ENCODE results near the gene SLX9.

SLX9 gene

GRCh38 chr21:44918581-44919033, 21.2 kb upstream of the SLX9 start:
- peak overlapping the region; percentile 10 for H3K4me3 ChIP-seq (ENCODE audit: low read depth, low read length)
- TF ChIP-seq, protein P1, sequence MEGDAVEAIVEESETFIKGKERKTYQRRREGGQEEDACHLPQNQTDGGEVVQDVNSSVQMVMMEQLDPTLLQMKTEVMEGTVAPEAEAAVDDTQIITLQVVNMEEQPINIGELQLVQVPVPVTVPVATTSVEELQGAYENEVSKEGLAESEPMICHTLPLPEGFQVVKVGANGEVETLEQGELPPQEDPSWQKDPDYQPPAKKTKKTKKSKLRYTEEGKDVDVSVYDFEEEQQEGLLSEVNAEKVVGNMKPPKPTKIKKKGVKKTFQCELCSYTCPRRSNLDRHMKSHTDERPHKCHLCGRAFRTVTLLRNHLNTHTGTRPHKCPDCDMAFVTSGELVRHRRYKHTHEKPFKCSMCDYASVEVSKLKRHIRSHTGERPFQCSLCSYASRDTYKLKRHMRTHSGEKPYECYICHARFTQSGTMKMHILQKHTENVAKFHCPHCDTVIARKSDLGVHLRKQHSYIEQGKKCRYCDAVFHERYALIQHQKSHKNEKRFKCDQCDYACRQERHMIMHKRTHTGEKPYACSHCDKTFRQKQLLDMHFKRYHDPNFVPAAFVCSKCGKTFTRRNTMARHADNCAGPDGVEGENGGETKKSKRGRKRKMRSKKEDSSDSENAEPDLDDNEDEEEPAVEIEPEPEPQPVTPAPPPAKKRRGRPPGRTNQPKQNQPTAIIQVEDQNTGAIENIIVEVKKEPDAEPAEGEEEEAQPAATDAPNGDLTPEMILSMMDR (IDR thresholded peaks at IDR 0.05; ENCODE audit: borderline replicate concordance, insufficient read depth, low read depth, low read length): no peak

GRCh38 chr21:44919111-44919912, 20.5 kb upstream of the SLX9 start:
- H3K4me3 ChIP-seq (ENCODE audit: low read depth, low read length): peak overlapping the region; percentile 81
- TF ChIP-seq, protein P1 (IDR thresholded peaks at IDR 0.05; ENCODE audit: borderline replicate concordance, insufficient read depth, low read depth, low read length): no peak

DNA sequence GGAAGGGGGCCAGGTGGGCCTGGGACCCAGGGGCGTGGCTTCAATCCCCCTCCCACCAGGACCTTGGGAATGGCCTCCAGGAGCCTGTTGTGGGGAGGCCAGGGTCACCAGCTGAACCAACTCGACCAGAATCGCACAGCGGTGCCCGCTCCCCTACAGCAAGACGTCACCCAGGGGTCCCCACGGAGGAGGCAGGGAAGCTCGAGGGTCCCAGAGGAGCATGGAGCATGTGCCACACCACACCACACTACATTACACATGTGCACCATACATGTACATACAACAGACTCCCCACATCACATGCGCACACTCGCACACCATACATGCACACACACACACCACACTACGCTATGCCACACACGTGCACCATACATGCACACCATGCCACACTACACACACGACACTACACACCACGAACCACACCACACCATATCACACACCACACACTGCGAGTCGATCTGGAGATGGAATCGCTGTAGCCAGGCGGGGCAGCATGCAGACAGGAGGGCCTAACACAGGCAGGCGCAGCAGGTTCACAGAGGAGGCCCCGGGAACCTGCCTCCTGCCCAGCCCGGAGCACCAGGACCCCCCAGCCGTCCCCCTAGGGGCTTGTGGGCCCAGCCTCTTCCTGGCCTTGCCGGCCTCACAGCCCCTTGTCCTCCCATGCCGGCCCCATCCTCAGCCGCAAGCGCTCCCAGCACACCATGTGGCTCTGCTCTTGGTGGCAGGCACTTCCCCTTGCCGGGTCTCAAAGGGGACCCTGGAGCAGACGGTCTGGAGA, 19.7 kb upstream of the SLX9 start:
- peak overlapping the region; percentile 81 for H3K4me3 ChIP-seq (ENCODE audit: low read depth, low read length)

DNA sequence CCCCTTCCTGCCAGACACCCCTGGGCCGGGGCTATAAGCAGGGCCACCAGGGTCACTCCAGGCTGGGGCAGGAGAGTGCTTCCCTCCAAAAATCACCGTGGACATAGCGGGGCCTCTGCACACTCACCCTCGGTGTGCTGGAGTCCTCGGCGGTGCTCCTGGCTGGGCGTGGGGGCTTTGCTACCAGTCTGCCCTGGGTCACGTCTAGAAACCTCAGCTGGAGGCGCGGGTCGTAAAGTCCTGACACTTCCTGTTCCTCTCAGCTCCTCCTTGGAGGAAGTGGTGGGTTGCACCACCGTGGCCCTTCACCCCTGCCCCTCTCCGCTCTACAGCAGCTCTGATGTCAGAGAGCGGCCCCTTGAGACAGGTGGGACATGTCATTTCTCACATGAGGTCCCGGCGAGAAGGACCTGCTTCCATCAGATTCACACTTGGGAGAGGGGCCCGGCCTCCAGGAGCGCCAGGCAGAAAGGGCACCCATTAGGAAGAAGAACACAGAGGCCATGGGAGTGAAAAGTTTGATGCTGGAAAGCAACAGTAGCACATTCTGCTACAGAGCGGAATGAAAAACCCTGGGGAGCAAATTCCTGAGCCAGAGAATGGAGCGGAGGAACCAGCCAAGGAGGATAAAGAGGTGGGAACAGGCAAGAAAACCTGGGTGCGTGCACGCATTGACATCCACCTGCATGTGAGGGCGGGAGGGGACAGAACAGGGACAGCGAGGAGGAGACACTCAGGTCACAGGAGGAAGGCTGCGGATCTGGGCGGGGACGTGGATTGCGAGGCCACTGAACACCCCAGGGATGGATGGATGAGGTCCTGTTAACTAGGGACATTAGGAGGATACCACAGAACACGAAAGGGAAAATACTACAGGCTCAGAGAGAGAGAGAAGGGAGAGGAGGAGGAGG, 18.9 kb upstream of the SLX9 start, which contains the start of gene ITGB2:
Gene ITGB2 (minus strand): TSS at position 206 of the 911 bp plus-strand sequence. CDS start 10,117 bp downstream, outside the sequence.
- TF ChIP-seq, protein P1 (IDR thresholded peaks at IDR 0.05; ENCODE audit: borderline replicate concordance, insufficient read depth, low read depth, low read length): no peak
- peak within 1 kb of the TSS; percentile 81 for H3K4me3 ChIP-seq (ENCODE audit: low read depth, low read length)

More for the DNA sequence above, 19.7 kb upstream of the SLX9 start:
- TF ChIP-seq, protein P1 (IDR thresholded peaks at IDR 0.05; ENCODE audit: borderline replicate concordance, insufficient read depth, low read depth, low read length): no peak

DNA sequence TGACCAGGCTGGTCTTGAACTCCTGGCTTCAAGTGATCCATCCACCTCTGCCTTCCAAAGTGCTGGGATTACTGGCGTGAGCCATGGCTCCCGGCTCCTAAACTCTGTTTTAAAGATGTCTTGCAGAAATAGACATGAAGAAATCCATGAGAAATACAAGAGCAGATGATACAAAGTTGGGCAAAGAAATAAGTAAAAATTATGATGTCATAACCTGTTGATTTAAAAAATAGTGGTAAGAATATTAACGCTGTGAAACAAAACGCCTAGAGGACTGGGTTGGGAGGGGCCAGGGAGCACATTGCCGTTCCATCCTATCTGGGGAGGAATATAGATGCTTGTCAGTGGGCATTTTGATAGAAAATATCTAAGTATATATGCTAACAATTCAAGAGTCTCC, 17.9 kb upstream of the SLX9 start:
- H3K4me3 ChIP-seq (ENCODE audit: low read depth, low read length): no peak overlapping the region
- TF ChIP-seq, protein P1 (IDR thresholded peaks at IDR 0.05; ENCODE audit: borderline replicate concordance, insufficient read depth, low read depth, low read length): no peak

GRCh38 chr21:44923480-44924084, 16.2 kb upstream of the SLX9 start:
- no peak overlapping the region for H3K4me3 ChIP-seq (ENCODE audit: low read depth, low read length)
- TF ChIP-seq, protein P1 (IDR thresholded peaks at IDR 0.05; ENCODE audit: borderline replicate concordance, insufficient read depth, low read depth, low read length): no peak

All from GM12875 (cell line).